GM19351 (cell line): Measurements from ENCODE around the gene AATK.

ENCODE experiments used
- ATAC-seq: cut with Tn5 transposase; IDR thresholded peaks from one replicate; pipeline ENCODE4 v1.9.1; 2021; ENCODE audit warnings: mild to moderate bottlenecking, moderate library complexity; ENCODE audit not compliant: unreplicated experiment

AATK gene

DNA sequence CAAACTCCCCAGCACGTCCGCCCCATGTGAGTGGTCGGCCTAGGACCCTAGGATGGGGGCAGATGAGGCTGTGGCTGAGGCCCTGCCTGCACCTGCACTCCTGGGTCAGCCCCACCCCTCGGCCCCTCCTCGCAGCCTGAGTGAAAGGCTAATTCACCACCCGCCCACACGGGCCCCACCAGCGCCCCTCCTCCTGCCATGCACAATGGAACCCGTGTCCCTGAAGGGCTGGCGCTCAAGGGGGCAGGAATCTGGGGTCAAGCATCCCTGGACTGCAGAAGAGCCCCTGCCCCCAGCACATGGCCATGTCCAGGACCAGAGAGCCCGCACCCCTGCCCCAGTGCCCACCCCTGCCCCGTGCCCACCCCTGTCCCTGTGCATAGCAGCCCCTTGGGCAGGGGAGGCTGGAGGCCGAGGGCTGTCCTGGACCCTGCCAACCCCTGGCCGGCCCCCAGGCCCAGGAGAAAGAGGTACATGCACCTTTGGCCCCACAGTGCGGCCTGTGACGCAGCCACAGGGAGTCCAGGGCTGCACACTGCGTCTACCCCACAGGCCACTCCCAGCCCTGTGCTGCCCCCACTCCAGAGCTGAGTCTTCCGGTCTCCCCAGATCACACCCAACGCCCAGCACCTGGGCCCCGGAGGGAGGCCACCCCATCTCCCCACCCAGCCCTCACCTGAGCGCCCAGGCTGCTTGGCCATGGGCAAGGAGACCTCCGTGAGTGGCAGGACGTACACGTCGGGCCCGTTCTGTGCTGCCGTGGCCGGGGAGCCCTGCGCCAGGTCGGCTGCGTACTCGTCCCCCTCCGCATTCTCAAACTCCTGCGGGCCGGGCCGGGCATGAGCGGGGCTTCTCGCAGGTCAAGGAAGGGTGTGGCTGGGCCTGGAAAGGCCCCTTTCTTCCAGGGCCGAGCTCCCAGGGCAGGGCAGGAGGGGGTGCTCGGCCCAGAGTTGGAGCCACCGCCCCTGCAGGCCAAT lies 35.3 kb downstream of the AATK start:
- no peak for ATAC-seq

GRCh38 chr17:81129711-81130367 lies 36.2 kb downstream of the AATK start:
- no peak for ATAC-seq

- no peak for ATAC-seq
Measured at GRCh38 chr17:81129289-81129688, 36.7 kb downstream of the AATK start.

DNA sequence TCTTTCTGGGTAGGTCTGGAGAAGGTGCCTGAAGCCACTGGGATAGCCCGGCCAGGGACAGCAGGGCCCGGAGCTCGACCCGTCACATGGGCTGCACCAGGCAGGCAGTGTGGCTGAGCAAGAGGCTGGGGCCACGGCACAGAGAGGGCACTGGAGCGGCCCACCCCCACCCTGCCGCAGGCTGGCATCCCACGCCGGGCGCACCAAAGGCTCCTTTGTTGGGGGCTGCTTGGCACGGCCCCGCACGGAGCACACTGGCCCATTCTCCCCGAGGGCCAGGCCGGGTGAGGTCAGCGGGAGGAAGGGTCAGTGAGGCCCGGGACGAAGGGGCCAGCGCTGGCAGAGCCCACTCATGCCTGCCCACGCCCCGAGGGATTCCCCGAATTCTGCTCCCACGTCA lies 37.2 kb downstream of the AATK start:
- no peak for ATAC-seq

- no peak for ATAC-seq
Measured at GRCh38 chr17:81128338-81128737, 37.7 kb downstream of the AATK start.

- no peak for ATAC-seq
Measured at GRCh38 chr17:81127526-81128177, 38.4 kb downstream of the AATK start.

GRCh38 chr17:81127133-81127455 lies 38.9 kb downstream of the AATK start:
- no peak for ATAC-seq

DNA sequence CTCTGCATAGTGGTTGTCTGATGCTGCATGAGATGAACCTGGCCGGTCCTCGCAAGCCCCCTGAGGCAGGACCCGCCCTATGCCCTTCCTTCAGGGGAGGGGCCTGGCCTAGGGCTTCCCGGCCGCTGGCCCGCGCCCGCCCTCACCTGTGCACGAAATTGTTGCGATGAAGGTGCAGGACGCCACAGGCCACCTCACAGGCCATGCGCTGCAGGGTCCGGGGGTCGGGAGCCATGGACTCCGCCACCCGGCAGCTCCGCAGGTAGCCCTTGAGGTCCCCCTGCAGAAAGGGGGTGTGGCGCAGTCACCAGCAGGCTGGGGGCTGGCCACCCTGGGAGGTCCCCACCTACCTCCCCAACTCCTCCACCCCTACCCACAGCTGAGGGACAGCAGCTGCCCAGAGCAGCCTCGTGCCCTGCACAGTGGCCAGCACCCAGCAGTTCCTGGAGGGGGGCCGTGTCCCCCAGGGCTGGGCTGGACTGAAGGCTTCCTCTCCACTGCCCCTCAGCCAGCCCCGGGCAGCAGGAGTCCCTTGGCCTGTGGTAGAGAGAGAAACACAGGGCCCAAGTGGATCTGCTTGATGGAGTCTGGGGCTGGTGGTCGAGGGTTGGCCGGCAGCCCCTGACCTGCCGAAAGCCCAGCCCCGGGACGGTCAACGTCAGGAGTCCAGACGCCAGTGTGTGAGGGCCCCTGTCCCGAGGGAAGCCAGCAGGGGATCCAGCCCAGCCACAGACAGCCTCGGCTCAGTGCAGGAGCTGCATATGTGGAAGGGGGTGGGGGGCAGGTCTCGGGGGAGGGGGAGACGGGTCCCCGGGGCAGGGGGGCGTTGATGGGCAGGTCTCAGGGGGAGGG lies 39.5 kb downstream of the AATK start:
- ATAC-seq: no peak

GRCh38 chr17:81125573-81126081 lies 40.4 kb downstream of the AATK start:
- ATAC-seq: no peak

GRCh38 chr17:81124377-81124776 lies 41.6 kb downstream of the AATK start:
- no peak for ATAC-seq

- no peak for ATAC-seq
Measured at GRCh38 chr17:81123052-81124048, 42.7 kb downstream of the AATK start.

GRCh38 chr17:81121841-81122733 lies 43.9 kb downstream of the AATK start:
- no peak for ATAC-seq

GRCh38 chr17:81120695-81121621 lies 45.1 kb downstream of the AATK start:
- ATAC-seq: no peak

GRCh38 chr17:81120149-81120484 lies 45.9 kb downstream of the AATK start:
- ATAC-seq: no peak

- ATAC-seq: peak; percentile 65
Measured at GRCh38 chr17:81119223-81120148, 46.5 kb downstream of the AATK start.
